ENCODE results near the gene JADE2.
A peak's percentile ranks its signal among the peaks of the same experiment; 100 is the strongest.
"Not testable (repeated sequence)": the region's sequence is repeated elsewhere in the genome, so short reads cannot be mapped to it uniquely, and the experiment has no call there.

Gene JADE2

DNA sequence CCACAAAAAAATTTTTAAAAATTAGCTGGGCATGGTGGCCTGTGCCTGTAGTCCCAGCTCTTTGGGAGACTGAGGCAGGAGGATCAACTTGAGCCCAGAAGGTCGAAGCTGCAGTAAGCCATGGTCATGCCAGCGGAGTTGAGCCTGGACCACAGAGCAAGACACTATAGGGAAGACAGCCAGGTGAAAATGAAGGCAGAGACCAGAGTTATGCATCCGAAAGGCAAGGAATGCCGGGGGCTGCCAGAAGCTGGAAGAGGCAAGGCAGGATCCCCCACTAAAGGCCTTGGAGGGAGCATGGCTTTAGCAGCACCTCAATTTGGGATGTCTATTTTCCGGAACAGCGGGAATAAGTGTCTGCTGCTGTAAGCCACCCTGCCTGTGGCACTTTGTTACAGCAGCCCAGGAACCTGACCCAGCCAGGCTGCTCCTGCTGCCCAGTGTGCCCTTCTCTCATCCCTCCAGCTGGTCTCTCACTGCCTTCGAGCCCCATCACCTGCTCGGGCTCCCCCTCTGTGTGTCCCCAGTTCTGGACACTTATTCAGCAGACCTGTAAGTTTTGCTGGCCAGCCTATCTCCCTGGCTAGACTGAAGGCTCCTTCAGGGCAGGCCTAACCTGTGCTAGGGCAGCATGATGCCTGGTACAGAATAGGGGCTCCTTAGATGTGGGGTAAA lies 16.8 kb upstream of the JADE2 start:
- DNase-seq = no peak

GRCh38 chr5:134509308-134510040 lies 16.0 kb upstream of the JADE2 start:
- DNase-seq = no peak

- no peak for DNase-seq
Observed at GRCh38 chr5:134510970-134511795, 14.3 kb upstream of the JADE2 start.

DNA sequence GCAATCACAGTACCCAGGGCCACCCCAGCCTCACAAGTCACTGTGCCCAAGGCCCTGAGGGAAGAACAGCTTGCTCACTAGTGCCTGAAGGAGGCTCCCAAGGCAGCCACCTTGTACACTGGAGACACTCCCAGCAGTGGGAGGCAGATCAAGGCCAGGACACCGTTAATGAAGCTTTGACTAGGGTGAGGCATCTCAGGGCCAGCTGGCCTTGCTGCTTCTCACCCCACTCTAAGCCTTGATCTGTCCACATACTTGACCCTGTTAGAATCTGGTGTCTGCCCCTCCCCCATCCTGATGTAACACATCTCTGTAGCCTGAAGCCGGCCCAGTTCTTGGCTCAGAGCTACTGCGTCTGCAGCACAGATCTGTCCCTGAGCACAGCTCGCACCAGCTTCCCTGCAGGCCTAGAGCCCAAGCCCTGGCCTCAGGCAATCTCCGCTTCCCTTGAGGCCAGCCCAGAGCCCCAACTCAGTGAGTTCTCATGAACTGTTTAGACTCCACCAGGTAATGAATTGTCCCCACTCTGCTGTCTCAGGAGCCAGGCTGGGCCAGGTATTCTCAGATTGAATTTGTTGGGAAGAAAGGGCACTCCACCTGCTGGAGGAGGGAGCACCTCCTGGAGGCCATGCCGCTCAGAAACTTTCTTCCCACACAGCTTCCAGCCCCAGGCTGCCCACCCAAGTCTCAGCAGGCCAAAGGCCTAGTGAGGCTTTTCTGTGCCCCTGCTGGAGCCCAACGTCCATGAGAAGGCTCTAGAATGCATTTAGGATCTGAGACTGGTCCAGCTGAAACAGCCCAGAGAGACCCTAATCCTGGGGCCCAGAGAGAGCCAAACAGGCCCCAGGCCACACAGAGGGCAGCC lies 13.4 kb upstream of the JADE2 start:
- DNase-seq = no peak

- no peak for DNase-seq
Observed at GRCh38 chr5:134512661-134512999, 12.8 kb upstream of the JADE2 start.

GRCh38 chr5:134515801-134516200 lies 9.7 kb upstream of the JADE2 start:
- peak; percentile 32 to 64 for DNase-seq

DNA sequence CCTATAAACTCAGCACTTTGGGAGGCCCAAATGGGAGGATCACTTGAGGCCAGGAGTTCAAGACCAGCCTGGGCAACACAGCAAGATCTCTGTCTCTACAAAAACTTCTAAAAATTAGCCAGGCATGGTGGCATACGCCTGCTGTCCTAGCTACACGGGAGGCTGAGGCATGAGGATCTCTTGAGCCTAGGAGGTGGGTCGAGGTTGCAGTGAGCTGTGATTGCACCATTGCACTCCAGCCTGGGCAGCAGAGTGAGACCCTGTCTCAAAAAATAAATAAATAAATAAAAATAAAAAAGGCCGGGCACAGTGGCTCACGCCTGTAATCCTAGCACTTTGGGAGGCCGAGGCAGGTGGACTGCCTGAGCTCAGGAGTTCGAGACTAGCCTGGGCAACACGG lies 8.5 kb upstream of the JADE2 start:
- not testable (repeated sequence) for DNase-seq

- no peak for DNase-seq
Observed at GRCh38 chr5:134517553-134517952, 7.9 kb upstream of the JADE2 start.

GRCh38 chr5:134519989-134520388 lies 5.5 kb upstream of the JADE2 start:
- no peak for DNase-seq

DNA sequence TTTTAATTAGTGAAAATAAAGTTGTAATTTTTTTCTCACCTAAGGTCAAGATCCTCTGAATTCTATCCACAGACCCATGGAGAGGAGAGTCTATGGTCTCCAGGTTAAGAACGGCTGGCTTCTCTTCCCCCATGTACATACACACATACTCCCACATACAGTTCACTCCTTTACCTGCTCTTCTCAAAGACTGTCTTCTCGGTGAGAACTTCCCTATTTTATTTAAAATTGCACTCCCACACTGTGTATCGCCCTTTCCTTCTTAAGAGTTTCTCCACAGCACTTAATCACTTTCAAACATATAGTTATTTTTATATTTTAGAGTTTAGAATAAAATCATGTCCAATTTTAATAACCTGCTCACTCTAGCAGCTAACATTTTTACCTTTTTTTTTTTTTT lies 3.6 kb upstream of the JADE2 start:
- DNase-seq = no peak

DNA sequence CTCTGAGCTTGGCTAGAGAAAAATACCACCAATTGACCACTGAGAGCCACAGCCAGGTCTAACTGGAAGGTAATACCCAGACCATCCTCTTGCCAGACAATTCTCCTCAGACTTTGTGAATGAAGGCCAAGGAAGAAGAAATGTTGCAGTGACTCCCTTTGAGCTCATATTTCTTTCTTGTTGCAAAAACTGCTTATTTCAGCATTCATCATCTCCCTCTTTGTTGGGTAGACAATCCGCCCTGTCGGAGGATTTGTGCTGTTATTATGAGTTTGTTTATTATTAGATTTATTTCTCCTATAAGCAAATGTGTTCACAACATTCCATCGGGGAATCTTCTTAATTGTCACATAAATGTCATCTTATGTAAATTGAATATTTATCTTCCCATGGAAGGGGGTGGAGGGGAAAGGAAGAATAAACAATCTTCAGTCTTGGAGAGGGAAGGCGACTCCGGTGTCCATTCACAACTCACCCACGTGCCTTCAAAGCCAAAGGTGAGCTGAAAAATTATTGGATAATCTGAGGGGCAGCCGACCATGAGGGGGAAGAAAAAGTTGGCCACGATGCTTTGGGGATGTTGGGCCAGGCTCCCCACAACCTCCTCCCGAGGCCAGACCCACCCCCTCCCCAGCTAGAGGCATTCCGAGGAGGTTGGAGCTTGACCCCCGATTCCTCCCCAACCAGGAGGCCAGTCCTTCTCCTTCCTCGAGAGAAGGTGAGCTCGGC lies 1.8 kb upstream of the JADE2 start:
- no peak for DNase-seq

- DNase-seq = peak; percentile 19 to 33
Observed at GRCh38 chr5:134524272-134524825, 1.1 kb upstream of the JADE2 start.

GRCh38 chr5:134525683-134526482 lies 413 bp downstream of the JADE2 start:
- peak in 1 of 2 experiments; percentile 31 for DNase-seq

- DNase-seq = peak in 1 of 2 experiments; percentile 21
Observed at GRCh38 chr5:134526483-134527155, 1.1 kb downstream of the JADE2 start.

DNA sequence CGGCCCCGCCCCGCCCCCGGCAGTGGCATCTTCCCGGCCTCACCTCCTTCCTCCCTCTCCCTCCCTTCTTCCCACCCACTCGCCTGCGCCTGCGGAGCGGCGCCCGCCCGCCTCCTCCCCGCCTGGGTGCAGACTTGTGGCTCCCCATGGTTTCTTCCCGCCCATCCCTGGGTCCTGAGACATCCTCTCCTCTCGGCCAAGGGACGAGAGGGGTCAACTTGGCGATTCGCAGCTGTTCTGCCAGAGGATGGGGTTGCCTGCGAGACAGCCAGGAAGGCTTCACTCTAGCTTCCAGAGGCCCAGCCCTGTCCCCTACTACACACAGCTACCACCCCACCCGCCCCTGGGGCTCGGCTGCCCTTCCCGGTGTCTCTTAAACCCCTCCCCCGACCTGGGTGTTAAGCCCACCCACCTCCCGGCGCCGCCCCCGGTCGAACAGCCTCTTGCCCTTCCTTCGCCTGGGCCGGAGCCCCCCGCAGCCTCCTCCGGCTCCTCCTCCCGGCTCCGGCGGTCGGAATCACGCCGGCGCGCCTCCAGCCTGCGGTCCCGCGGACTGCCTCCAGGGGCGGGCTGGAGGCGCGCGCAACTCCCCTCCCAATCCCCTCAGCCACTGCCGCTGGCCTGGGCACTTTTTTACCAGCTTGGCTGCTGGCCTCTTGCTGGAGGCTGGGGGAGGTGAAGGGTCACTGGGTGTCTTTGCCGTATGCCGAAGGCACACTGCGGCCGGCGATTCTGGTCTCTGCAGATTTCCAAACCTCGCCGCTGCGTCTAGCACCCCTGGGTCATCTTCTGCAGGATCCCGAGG lies 1.9 kb downstream of the JADE2 start:
- DNase-seq = peak in 1 of 2 experiments; percentile 18

DNA sequence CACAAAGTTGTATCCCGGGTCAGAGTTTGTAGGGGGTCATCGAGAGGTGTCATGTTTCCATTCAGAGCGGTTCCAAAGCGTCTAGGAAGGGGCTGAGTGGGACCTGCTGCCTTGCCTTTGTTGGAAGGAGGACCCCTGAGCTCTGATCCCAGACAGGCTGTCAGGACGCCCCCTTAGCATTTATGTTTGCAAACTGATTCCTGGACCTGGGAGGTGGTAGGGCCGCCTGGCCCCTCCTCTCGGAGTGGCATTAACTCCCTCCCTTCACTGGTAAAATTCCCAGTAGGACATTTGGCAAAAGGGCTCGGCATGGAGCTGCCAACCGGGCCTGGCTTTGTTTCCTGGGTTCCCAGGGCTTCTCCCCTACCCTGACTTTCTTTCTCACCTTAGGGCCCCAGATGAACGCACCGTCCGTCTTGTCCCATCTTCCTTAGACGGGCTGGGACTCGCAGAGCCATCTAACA lies 2.5 kb downstream of the JADE2 start:
- no peak for DNase-seq

DNA sequence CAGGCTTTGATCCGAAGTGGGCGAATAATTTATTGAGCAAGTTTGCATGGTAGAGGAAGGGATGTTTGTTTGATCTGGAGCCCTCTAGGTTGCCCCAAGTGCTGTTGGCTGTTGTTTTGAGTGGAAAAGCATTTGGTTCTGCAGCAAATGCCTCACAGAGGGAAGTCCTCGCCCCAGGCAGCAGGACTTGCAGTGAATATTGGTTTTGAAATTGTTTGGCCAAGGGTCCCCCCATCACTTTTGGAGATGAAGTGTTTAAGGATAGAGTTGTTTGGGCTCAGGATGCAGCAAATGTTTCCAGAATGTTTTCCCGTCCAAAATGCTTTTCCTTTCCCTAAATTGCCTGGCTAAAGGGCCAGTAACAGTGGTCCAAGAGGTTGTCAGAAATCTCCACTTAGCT lies 3.1 kb downstream of the JADE2 start:
- DNase-seq = no peak

GRCh38 chr5:134529460-134529859 lies 4.0 kb downstream of the JADE2 start:
- no peak for DNase-seq

Measured in cerebellar nuclear complex (tissue), 1 donor.